Adrenal gland (tissue), 5 donors: ENCODE measurements around the gene DEUP1.

Experiments used
- CTCF ChIP-seq, 6 experiments: fragments of 450-650 bp in 4 of 6; fragments of 200-600 bp in 2 of 6; sonication (generic) in 1 of 6; IDR thresholded peaks; 1 replicate in 5 of 6; 2 replicates in 1 of 6; pipeline versions ENCODE4 v1.5.1 to v1.8.0; 2016 to 2021; ENCODE audit warnings: antibody characterized with exemption in 6 of 6, mild to moderate bottlenecking in 2 of 6, moderate library complexity in 1 of 6
- POLR2A ChIP-seq, 2 donors: fragments of 450-650 bp; IDR thresholded peaks; one replicate each; pipeline ENCODE4 v1.6.1; 2017; ENCODE audit warnings: antibody characterized with exemption in 2 of 2, mild to moderate bottlenecking in 2 of 2, moderate library complexity in 1 of 2
- donor health status: DM: no; HTN: no; CAD: no.

GRCh38 chr11:93288079-93288478 is 42.5 kb upstream of the DEUP1 start:
- TF ChIP-seq CTCF (IDR thresholded peaks at IDR 0.05) (no peak), POLR2A (IDR thresholded peaks at IDR 0.05) (no peak)
